ENCODE data around the gene FITM2.

DNA sequence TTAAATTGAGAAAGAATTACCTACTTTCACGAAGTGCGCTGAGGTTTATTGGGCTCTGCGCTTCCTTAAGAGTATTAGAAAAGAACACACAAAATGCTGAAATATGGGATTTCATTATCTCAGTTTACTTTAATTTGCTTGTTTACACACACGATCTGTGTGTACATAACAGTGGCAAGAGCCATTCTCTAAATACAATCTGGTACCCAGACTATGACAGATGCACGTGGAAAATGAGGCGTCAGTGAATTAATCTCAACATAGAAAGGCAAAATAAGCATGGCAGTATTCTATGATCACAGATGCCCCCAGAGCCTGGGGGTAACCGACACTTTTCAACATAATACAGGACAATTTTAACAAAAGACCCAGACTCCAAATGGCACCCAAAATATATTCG is 8.3 kb downstream of the FITM2 start:
- no peak for TF ChIP-seq EZH2 (IDR thresholded peaks at IDR 0.05)
- no peak for TF ChIP-seq POLR2AphosphoS5 (IDR thresholded peaks at IDR 0.05; ENCODE audit: borderline replicate concordance, low read depth, low read length)
